ENCODE results near the gene GABPB2.

The GABPB2 gene

GRCh38 chr1:151165738-151166504 lies 95.4 kb downstream of the GABPB2 start, which contains the start of the genes LYSMD1 and SCNM1:
TSS of gene LYSMD1 (minus strand) at chr1:151165902. CDS start at chr1:151165258, 644 bp downstream.
TSS of gene SCNM1 (plus strand) at chr1:151166144. CDS start at chr1:151166153, 9 bp downstream.
- H3K36me3 ChIP-seq (ENCODE audit: control insufficient read depth in 2 of 2, insufficient read depth in 1 of 2, low read length in 2 of 2): peaks cover 16 to 53% of the 10 kb centered on the region in 2 experiments
- H3K4me3 ChIP-seq (ENCODE audit: low read depth, low read length): peak within 1 kb of the TSS; percentile 82
- H3K4me1 ChIP-seq (ENCODE audit: control insufficient read depth, insufficient read depth, low read length): peaks cover 6% of the 10 kb centered on the region; the same call in 1 of the 2 replicates
- peak within 1 kb of the TSS; percentile 63 for H3K27ac ChIP-seq (ENCODE audit: extremely low read depth, low read depth, low read length)
- no peaks in the 10 kb centered on the region for H3K9me3 ChIP-seq (ENCODE audit: control insufficient read depth, insufficient read depth, low read depth, low read length)
- POLR2A ChIA-PET: interaction anchor here (0.7 to 3.3 kb wide), 12 partner anchors 8 to 159 kb away, joined by 3 to 23 read pairs (median 3); partner anchors contain the start of genes MINDY1, TMOD4, TNFAIP8L2 and VPS72
- CTCF ChIA-PET: interaction anchor here (0.8 to 1.8 kb wide), 4 partner anchors 10 to 141 kb away, joined by 3 to 9 read pairs (median 4); partner anchors contain the start of gene TNFAIP8L2
- 0 out of 2 replicates have a peak, but pooled peaks have one; percentile 10 for TF ChIP-seq ZNF843 (tag by site-specific recombination; IDR thresholded peaks at IDR 0.05)
- peak; percentile 26; the same call in 1 of the 2 replicates for TF ChIP-seq ZNF664 (tag by site-specific recombination; IDR thresholded peaks at IDR 0.05)
- no peak for TF ChIP-seq ZBTB48 (tag by site-specific recombination; IDR thresholded peaks at IDR 0.05)
- TF ChIP-seq ZBTB26 (tag by site-specific recombination; optimal IDR thresholded peaks at IDR 0.05): peak; percentile 51
- peak; percentile 19 for TF ChIP-seq ZNF341 (tag by site-specific recombination; IDR thresholded peaks at IDR 0.05; ENCODE audit: low read depth)
- TF ChIP-seq ZNF488 (tag by site-specific recombination; IDR thresholded peaks at IDR 0.05): no peak
- TF ChIP-seq ZBTB44 (tag by site-specific recombination; IDR thresholded peaks at IDR 0.05): peak; percentile 56; the same call in 1 of the 2 replicates
- TF ChIP-seq FEZF1 (tag by site-specific recombination; IDR thresholded peaks at IDR 0.05): no peak
- TF ChIP-seq BCL11B (tag by site-specific recombination; IDR thresholded peaks at IDR 0.05; ENCODE audit: low read depth): no peak
- TF ChIP-seq, protein P1, sequence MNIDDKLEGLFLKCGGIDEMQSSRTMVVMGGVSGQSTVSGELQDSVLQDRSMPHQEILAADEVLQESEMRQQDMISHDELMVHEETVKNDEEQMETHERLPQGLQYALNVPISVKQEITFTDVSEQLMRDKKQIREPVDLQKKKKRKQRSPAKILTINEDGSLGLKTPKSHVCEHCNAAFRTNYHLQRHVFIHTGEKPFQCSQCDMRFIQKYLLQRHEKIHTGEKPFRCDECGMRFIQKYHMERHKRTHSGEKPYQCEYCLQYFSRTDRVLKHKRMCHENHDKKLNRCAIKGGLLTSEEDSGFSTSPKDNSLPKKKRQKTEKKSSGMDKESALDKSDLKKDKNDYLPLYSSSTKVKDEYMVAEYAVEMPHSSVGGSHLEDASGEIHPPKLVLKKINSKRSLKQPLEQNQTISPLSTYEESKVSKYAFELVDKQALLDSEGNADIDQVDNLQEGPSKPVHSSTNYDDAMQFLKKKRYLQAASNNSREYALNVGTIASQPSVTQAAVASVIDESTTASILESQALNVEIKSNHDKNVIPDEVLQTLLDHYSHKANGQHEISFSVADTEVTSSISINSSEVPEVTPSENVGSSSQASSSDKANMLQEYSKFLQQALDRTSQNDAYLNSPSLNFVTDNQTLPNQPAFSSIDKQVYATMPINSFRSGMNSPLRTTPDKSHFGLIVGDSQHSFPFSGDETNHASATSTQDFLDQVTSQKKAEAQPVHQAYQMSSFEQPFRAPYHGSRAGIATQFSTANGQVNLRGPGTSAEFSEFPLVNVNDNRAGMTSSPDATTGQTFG (tag by site-specific recombination; IDR thresholded peaks at IDR 0.05; ENCODE audit: borderline replicate concordance): no peak
- TF ChIP-seq, protein P2, sequence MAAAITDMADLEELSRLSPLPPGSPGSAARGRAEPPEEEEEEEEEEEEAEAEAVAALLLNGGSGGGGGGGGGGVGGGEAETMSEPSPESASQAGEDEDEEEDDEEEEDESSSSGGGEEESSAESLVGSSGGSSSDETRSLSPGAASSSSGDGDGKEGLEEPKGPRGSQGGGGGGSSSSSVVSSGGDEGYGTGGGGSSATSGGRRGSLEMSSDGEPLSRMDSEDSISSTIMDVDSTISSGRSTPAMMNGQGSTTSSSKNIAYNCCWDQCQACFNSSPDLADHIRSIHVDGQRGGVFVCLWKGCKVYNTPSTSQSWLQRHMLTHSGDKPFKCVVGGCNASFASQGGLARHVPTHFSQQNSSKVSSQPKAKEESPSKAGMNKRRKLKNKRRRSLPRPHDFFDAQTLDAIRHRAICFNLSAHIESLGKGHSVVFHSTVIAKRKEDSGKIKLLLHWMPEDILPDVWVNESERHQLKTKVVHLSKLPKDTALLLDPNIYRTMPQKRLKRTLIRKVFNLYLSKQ (tag by site-specific recombination; IDR thresholded peaks at IDR 0.05; ENCODE audit: borderline replicate concordance): no peak
- TF ChIP-seq KLF16 (tag by site-specific recombination; IDR thresholded peaks at IDR 0.05): peak; percentile 21; the same call in 1 of the 2 replicates
- TF ChIP-seq ZEB2 (tag by site-specific recombination; IDR thresholded peaks at IDR 0.05): peak; percentile 59
- TF ChIP-seq ZNF645 (tag by site-specific recombination; IDR thresholded peaks at IDR 0.05): no peak
- no peak for TF ChIP-seq ZNF626 (tag by site-specific recombination; IDR thresholded peaks at IDR 0.05)
- no peak for TF ChIP-seq ZNF837 (tag by site-specific recombination; IDR thresholded peaks at IDR 0.05)
- peak; percentile 43; the same call in 1 of the 2 replicates for TF ChIP-seq ZNF501 (tag by site-specific recombination; IDR thresholded peaks at IDR 0.05)
- TF ChIP-seq ZNF26 (tag by site-specific recombination; IDR thresholded peaks at IDR 0.05): no peak
- peak; percentile 84 for TF ChIP-seq PRDM1 (tag by site-specific recombination; IDR thresholded peaks at IDR 0.05)
- peak; percentile 91 for TF ChIP-seq ZNF518A (tag by site-specific recombination; conservative IDR thresholded peaks at IDR 0.05; ENCODE audit: low read depth)

All from HEK293 (cell line).